GM12864 (cell line): ENCODE results near the gene NDC1.

Source experiments
- DNase-seq: peaks from one replicate; pipeline ENCODE4 v3.0.0-alpha.2; 2011; ENCODE audit warnings: low read depth
- H3K4me3 ChIP-seq: 2 replicates; pipeline ENCODE4 v1.5.1; 2011; ENCODE audit warnings: mild to moderate bottlenecking, low read depth, low read length, control low read depth
- TF ChIP-seq, protein P1 (sequence below): IDR thresholded peaks from 2 replicates; pipeline ENCODE4 v1.5.1; 2011; ENCODE audit warnings: low read depth, mild to moderate bottlenecking, moderate library complexity, low read length, control low read depth, inconsistent platforms; ENCODE audit errors: missing control alignments

Gene NDC1

DNA sequence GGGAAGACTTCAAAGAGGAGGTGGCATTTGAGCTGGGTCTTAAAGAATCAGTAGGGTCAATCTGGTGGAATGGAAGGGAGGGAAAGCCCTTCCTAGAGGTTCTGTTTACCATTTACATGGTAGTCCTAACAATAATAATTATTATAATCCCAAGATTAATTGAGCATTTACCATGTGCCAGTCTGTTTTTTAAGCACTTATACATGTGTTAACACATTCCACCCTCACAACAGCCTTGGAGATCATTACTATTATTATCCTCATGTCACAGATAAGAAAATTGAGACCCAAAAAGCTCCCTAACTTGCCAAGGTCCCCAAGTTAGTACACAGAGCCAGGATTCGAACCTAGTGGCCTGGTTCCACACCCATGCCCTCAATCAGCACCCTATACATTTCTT is 109.9 kb downstream of the NDC1 start:
- no peak for DNase-seq
- no peak overlapping the region for H3K4me3 ChIP-seq
- TF ChIP-seq, protein P1, sequence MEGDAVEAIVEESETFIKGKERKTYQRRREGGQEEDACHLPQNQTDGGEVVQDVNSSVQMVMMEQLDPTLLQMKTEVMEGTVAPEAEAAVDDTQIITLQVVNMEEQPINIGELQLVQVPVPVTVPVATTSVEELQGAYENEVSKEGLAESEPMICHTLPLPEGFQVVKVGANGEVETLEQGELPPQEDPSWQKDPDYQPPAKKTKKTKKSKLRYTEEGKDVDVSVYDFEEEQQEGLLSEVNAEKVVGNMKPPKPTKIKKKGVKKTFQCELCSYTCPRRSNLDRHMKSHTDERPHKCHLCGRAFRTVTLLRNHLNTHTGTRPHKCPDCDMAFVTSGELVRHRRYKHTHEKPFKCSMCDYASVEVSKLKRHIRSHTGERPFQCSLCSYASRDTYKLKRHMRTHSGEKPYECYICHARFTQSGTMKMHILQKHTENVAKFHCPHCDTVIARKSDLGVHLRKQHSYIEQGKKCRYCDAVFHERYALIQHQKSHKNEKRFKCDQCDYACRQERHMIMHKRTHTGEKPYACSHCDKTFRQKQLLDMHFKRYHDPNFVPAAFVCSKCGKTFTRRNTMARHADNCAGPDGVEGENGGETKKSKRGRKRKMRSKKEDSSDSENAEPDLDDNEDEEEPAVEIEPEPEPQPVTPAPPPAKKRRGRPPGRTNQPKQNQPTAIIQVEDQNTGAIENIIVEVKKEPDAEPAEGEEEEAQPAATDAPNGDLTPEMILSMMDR = no peak

- DNase-seq = no peak
- TF ChIP-seq, protein P1 = no peak
- H3K4me3 ChIP-seq = no peak overlapping the region
Measured at GRCh38 chr1:53727461-53728092, 110.5 kb downstream of the NDC1 start.

DNA sequence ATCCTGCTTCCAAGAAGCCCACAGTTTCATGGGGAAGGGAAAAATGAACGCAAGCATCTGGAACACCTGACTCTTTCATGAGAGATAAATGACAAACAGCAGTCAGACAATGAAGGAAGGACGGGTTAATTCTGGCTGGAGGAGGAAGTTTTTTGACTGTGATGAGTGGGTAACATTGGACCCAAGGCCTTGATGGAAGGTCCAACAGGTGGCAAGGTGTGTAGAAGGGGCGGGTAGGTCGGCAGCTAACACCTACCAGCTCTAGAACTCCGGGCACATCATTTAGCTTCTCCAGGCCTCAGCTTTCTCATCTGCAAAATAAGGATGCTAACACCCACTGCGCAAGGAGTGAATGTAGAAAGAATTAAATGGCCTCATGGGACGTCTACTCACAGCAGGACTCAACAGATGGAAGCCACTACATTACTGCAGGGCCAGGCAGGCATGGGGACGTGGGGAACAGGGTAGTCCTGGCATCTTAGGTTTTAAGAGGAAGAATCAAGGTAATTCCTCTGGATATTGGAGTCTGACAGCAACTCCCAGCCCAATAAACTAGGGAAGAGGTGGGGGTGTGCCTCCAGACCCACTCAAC is 112.0 kb downstream of the NDC1 start:
- TF ChIP-seq, protein P1 = no peak

GRCh38 chr1:53725238-53725689 is 112.8 kb downstream of the NDC1 start:
- TF ChIP-seq, protein P1 = no peak

More for the DNA sequence above, 112.0 kb downstream of the NDC1 start:
- no peak overlapping the region for H3K4me3 ChIP-seq
- no peak for DNase-seq

GRCh38 chr1:53722025-53722424 is 116.1 kb downstream of the NDC1 start:
- TF ChIP-seq, protein P1 = no peak
- no peak overlapping the region for H3K4me3 ChIP-seq
- DNase-seq = no peak

More at GRCh38 chr1:53725238-53725689, 112.8 kb downstream of the NDC1 start:
- no peak for DNase-seq
- no peak overlapping the region for H3K4me3 ChIP-seq

GRCh38 chr1:53721088-53721487 is 117.0 kb downstream of the NDC1 start:
- TF ChIP-seq, protein P1 = no peak
- no peak overlapping the region for H3K4me3 ChIP-seq
- DNase-seq = no peak

GRCh38 chr1:53719469-53719868 is 118.6 kb downstream of the NDC1 start:
- TF ChIP-seq, protein P1 = no peak
- DNase-seq = no peak
- H3K4me3 ChIP-seq = no peak overlapping the region
